ENCODE results near the gene SREK1.
"Not testable (repeated sequence)": the region's sequence is repeated elsewhere in the genome, so short reads cannot be mapped to it uniquely, and the experiment has no call there.

SREK1 gene

GRCh38 chr5:66222455-66222854, 78.4 kb downstream of the SREK1 start:
- DNase-seq (ENCODE audit: low spot score), result no peak

- DNase-seq (ENCODE audit: low spot score), result not testable (repeated sequence)
Observed at GRCh38 chr5:66222896-66223295, 78.8 kb downstream of the SREK1 start.

- no peak for DNase-seq (ENCODE audit: low spot score)
Observed at GRCh38 chr5:66223637-66224036, 79.5 kb downstream of the SREK1 start.

GRCh38 chr5:66224274-66224673, 80.2 kb downstream of the SREK1 start:
- DNase-seq (ENCODE audit: low spot score), result no peak

GRCh38 chr5:66224773-66225553, 80.9 kb downstream of the SREK1 start:
- no peak for DNase-seq (ENCODE audit: low spot score)

- no peak for DNase-seq (ENCODE audit: low spot score)
Observed at GRCh38 chr5:66230551-66230950, 86.5 kb downstream of the SREK1 start.

- no peak for DNase-seq (ENCODE audit: low spot score)
Observed at GRCh38 chr5:66231508-66231907, 87.4 kb downstream of the SREK1 start.

GRCh38 chr5:66232275-66232674, 88.2 kb downstream of the SREK1 start:
- no peak for DNase-seq (ENCODE audit: low spot score)

GRCh38 chr5:66232706-66233445, 88.8 kb downstream of the SREK1 start:
- no peak for DNase-seq (ENCODE audit: low spot score)
